ENCODE measurements around the gene HLA-DPB1. TPM values are rescaled to one million over a fixed set of nuclear protein-coding genes. Genes with fewer than 3 reads are reported as not detected.
"Not testable (repeated sequence)": the region's sequence is repeated elsewhere in the genome, so short reads cannot be mapped to it uniquely, and the experiment has no call there.

Gene HLA-DPB1
- total and polyA plus RNA-seq, 2 of the 4 experiments (the other 2 are of a cell fraction): 7.7 to 10.7 TPM

- WGBS, 2 experiments (ENCODE audit: extremely low coverage in 2 of 2, insufficient read length in 1 of 2): 80% methylated on average over 1 of the region's 5 CpGs; no CpG with 5 or more reads in 1 of the 2 experiments
- in situ Hi-C loops (cut with MboI; ENCODE audit: low sequenced_read_pairs): not testable (repeated sequence)
Measured at GRCh38 chr6:33101121-33101737, 25.4 kb downstream of the HLA-DPB1 start.

More at GRCh38 chr6:33101121-33101737, 25.4 kb downstream of the HLA-DPB1 start:
- dilution Hi-C loops (cut with HindIII; ENCODE audit: low sequenced_read_pairs, unreplicated experiment); ATAC-seq (ENCODE audit: low read depth); H3K9me1 ChIP-seq (ENCODE audit: insufficient read depth, low read length); H2BK20ac ChIP-seq (ENCODE audit: low read depth, low read length); H2AFZ ChIP-seq (replicated peaks; ENCODE audit: low read length, poor library complexity); CTCF ChIA-PET; H3K4me3 ChIP-seq (ENCODE audit: insufficient read depth, low read depth, low read length); POLR2A ChIA-PET (ENCODE audit: unreplicated experiment); H3K23ac ChIP-seq (ENCODE audit: low read depth, low read length); H3K36me3 ChIP-seq (ENCODE audit: control insufficient read depth, insufficient read depth, low read length); DNase-seq; H3K18ac ChIP-seq (ENCODE audit: low read depth, low read length); intact Hi-C loops (cut with micrococcal nuclease); H3K14ac ChIP-seq (replicated peaks; ENCODE audit: low read depth, low read length); H3K9me3 ChIP-seq (ENCODE audit: control insufficient read depth, insufficient read depth, low read length); H3K4me2 ChIP-seq (ENCODE audit: low read depth, low read length); H3K4ac ChIP-seq (ENCODE audit: low read depth, low read length); H4K20me1 ChIP-seq (ENCODE audit: insufficient read depth, low read length); H3K56ac ChIP-seq (ENCODE audit: extremely low read depth, insufficient read depth, low read length); H3K4me1 ChIP-seq (ENCODE audit: control insufficient read depth, insufficient read depth, low read length); H2AK9ac ChIP-seq (replicated peaks; ENCODE audit: low read depth, low read length, poor library complexity); H3K9ac ChIP-seq (ENCODE audit: low read depth, low read length); H3K27ac ChIP-seq (ENCODE audit: insufficient read depth, low read length); H4K8ac ChIP-seq (ENCODE audit: low read depth in 2 of 2, low read length in 2 of 2); H2BK5ac ChIP-seq (ENCODE audit: low read depth, low read length, poor library complexity, severe bottlenecking); H3K79me1 ChIP-seq (ENCODE audit: low read depth in 1 of 2, low read length in 2 of 2); H3K27me3 ChIP-seq (ENCODE audit: control insufficient read depth, insufficient read depth, low read length); H2BK15ac ChIP-seq (ENCODE audit: low read depth, low read length); H2BK120ac ChIP-seq (ENCODE audit: low read depth, low read length); H4K91ac ChIP-seq (ENCODE audit: insufficient read depth, low read depth, low read length); H4K5ac ChIP-seq (ENCODE audit: low read depth, low read length); H2AK5ac ChIP-seq (ENCODE audit: low read depth, low read length); BruUV-seq (replicated peaks): not testable (repeated sequence)

Measured in IMR-90 (cell line).